Erythroblast (primary cell): ENCODE results near the gene HNRNPA1L2.
"Not testable (repeated sequence)": the region's sequence is repeated elsewhere in the genome, so short reads cannot be mapped to it uniquely, and the experiment has no call there.

Experiments
- DNase-seq, 2 experiments: peaks; one replicate each; lab custom pipeline; 2025; lab: John Stamatoyannopoulos, UW
- GATA1 ChIP-seq: IDR thresholded peaks from 2 replicates; pipeline ENCODE4 v1.6.1; 2011; ENCODE audit warnings: low read depth, mild to moderate bottlenecking, control low read depth, low read length, moderate library complexity
- POLR2A ChIP-seq: IDR thresholded peaks from 2 replicates; pipeline ENCODE4 v1.6.1; 2011; ENCODE audit warnings: mild to moderate bottlenecking, low read length

The HNRNPA1L2 gene

GRCh38 chr13:52615812-52616211 lies 26.4 kb upstream of the HNRNPA1L2 start:
- TF ChIP-seq POLR2A (no peak), GATA1 (no peak)
- DNase-seq, result peak in 1 of 2 experiments; percentile 24

GRCh38 chr13:52617070-52618060 lies 24.9 kb upstream of the HNRNPA1L2 start:
- peak; percentile 79 to 84 for DNase-seq
- TF ChIP-seq GATA1, result no peak
- peak; percentile 78 for TF ChIP-seq POLR2A

GRCh38 chr13:52631083-52631690 lies 11.0 kb upstream of the HNRNPA1L2 start:
- DNase-seq, result not testable (repeated sequence)

GRCh38 chr13:52638666-52639328 lies 3.4 kb upstream of the HNRNPA1L2 start:
- TF ChIP-seq POLR2A (no peak), GATA1 (no peak)
- no peak for DNase-seq

GRCh38 chr13:52644108-52644507 lies 1.9 kb downstream of the HNRNPA1L2 start:
- no peak for DNase-seq
- TF ChIP-seq POLR2A (no peak), GATA1 (no peak)

- no peak for TF ChIP-seq POLR2A
- TF ChIP-seq GATA1, result no peak
- no peak for DNase-seq
Measured at GRCh38 chr13:52646967-52647366, 4.7 kb downstream of the HNRNPA1L2 start.

GRCh38 chr13:52650731-52651130 lies 8.5 kb downstream of the HNRNPA1L2 start:
- TF ChIP-seq POLR2A (no peak), GATA1 (no peak)
- DNase-seq, result peak; percentile 55 to 76

- TF ChIP-seq GATA1 (no peak), POLR2A (no peak)
- DNase-seq, result no peak
Measured at GRCh38 chr13:52651897-52652195, 9.6 kb downstream of the HNRNPA1L2 start.

- TF ChIP-seq GATA1, result no peak
- peak; percentile 93 for TF ChIP-seq POLR2A
- DNase-seq, result peak; percentile 97 to 98
Measured at GRCh38 chr13:52652196-52652979, 10.2 kb downstream of the HNRNPA1L2 start, which contains the start of gene SUGT1. Gene SUGT1 (plus strand): TSS chr13:52652836. CDS start chr13:52652921, 85 bp downstream.

GRCh38 chr13:52652980-52653303 lies 10.7 kb downstream of the HNRNPA1L2 start:
- peak in 1 of 2 experiments; percentile 78 for DNase-seq
- TF ChIP-seq GATA1, result no peak
- TF ChIP-seq POLR2A, result peak; percentile 42

- TF ChIP-seq GATA1 (no peak), POLR2A (no peak)
- no peak for DNase-seq
Measured at GRCh38 chr13:52659340-52659739, 17.1 kb downstream of the HNRNPA1L2 start.

- no peak for TF ChIP-seq GATA1
- no peak for TF ChIP-seq POLR2A
- no peak for DNase-seq
Measured at GRCh38 chr13:52664272-52664671, 22.0 kb downstream of the HNRNPA1L2 start.

GRCh38 chr13:52665325-52665724 lies 23.1 kb downstream of the HNRNPA1L2 start:
- peak; percentile 7 to 36 for DNase-seq
- TF ChIP-seq POLR2A (no peak), GATA1 (no peak)
